DND-41 (cell line): ENCODE data around the gene RTP1.

Source experiments
- ATAC-seq: fragments of 200-7000 bp; cut with Tn5 transposase; 3 replicates; pipeline ENCODE4 v1.9.1; 2021; ENCODE audit warnings: low read depth; ENCODE audit not compliant: insufficient read depth
- DNase-seq: peaks from one replicate; pipeline ENCODE4 v3.0.0-alpha.2; 2020
- H2AFZ ChIP-seq: 2 replicates; pipeline ENCODE4 v1.6.0; 2012; ENCODE audit warnings: low read depth, low read length
- H3K27ac ChIP-seq: 2 replicates; pipeline ENCODE4 v1.5.1; 2012; ENCODE audit warnings: low read length, inconsistent platforms
- H3K27me3 ChIP-seq: fragments of 200-600 bp; sonication (generic); 2 replicates; pipeline ENCODE4 v1.6.0; 2012; ENCODE audit warnings: low read length, mild to moderate bottlenecking, inconsistent platforms; ENCODE audit not compliant: insufficient read depth, poor library complexity
- H3K36me3 ChIP-seq: 2 replicates; pipeline ENCODE4 v1.5.1; 2012; ENCODE audit warnings: low read length, inconsistent platforms; ENCODE audit not compliant: insufficient read depth
- H3K4me1 ChIP-seq: 2 replicates; pipeline ENCODE4 v1.5.1; 2012; ENCODE audit warnings: mild to moderate bottlenecking, low read length; ENCODE audit not compliant: insufficient read depth
- H3K4me2 ChIP-seq: 2 replicates; pipeline ENCODE4 v1.6.0; 2012; ENCODE audit warnings: mild to moderate bottlenecking, moderate library complexity, low read length, inconsistent platforms; ENCODE audit not compliant: insufficient read depth
- H3K4me3 ChIP-seq, 2 experiments: fragments of 200-600 bp in 1 of 2; shearing (Covaris generic) in 1 of 2; 2 replicates each; pipeline ENCODE4 v1.5.1; 2012 to 2016; ENCODE audit warnings: inconsistent platforms in 2 of 2, low read length in 2 of 2, mild to moderate bottlenecking in 2 of 2, low read depth in 1 of 2, moderate library complexity in 1 of 2
- H3K79me2 ChIP-seq: 2 replicates; pipeline ENCODE4 v1.6.0; 2012; ENCODE audit warnings: low read length, inconsistent platforms; ENCODE audit not compliant: insufficient read depth
- H3K9ac ChIP-seq: 2 replicates; pipeline ENCODE4 v1.6.0; 2012; ENCODE audit warnings: low read depth, mild to moderate bottlenecking, inconsistent platforms, low read length, moderate library complexity
- H3K9me3 ChIP-seq: 2 replicates; pipeline ENCODE4 v1.5.1; 2012; ENCODE audit warnings: low read length, moderate library complexity, mild to moderate bottlenecking, inconsistent platforms; ENCODE audit not compliant: insufficient read depth, severe bottlenecking
- H4K20me1 ChIP-seq: 2 replicates; pipeline ENCODE4 v1.6.0; 2012; ENCODE audit warnings: low read length; ENCODE audit not compliant: insufficient read depth
- CTCF ChIP-seq: IDR thresholded peaks from 2 replicates; pipeline ENCODE4 v1.5.1; 2012; ENCODE audit warnings: borderline replicate concordance, low read length, moderate library complexity, mild to moderate bottlenecking; ENCODE audit not compliant: poor library complexity, severe bottlenecking; ENCODE audit errors: extremely low read depth
- EZH2 ChIP-seq: IDR thresholded peaks from 3 replicates; pipeline ENCODE4 v1.6.1; 2012; ENCODE audit warnings: borderline replicate concordance, low read depth, mild to moderate bottlenecking, moderate library complexity, low read length, inconsistent platforms; ENCODE audit not compliant: severe bottlenecking

The RTP1 gene

GRCh38 chr3:187228740-187229139, 31.5 kb downstream of the RTP1 start:
- ATAC-seq (no peak), DNase-seq (no peak)
- Histone ChIP-seq H3K27ac (no peak overlapping the region), H3K27me3 (no peaks in the 10 kb centered on the region), H3K9ac (no peak overlapping the region), H3K4me2 (no peak overlapping the region), H2AFZ (no peak overlapping the region), H3K36me3 (no peaks in the 10 kb centered on the region), H3K4me1 (no peaks in the 10 kb centered on the region), H3K4me3 (no peak overlapping the region), H3K9me3 (no peaks in the 10 kb centered on the region), H4K20me1 (no peaks in the 10 kb centered on the region), H3K79me2 (no peaks in the 10 kb centered on the region)
- no peak for TF ChIP-seq EZH2
- TF ChIP-seq CTCF: no peak

- no peak overlapping the region for H3K27ac ChIP-seq
- no peak overlapping the region for H3K4me3 ChIP-seq
- no peaks in the 10 kb centered on the region for H3K79me2 ChIP-seq
- no peaks in the 10 kb centered on the region for H3K36me3 ChIP-seq
- ATAC-seq (no peak), DNase-seq (no peak)
- no peak overlapping the region for H3K9ac ChIP-seq
- H3K27me3 ChIP-seq: peaks cover 1% of the 10 kb centered on the region
- no peaks in the 10 kb centered on the region for H3K4me1 ChIP-seq
- no peak for TF ChIP-seq EZH2
- no peak for TF ChIP-seq CTCF
- no peak overlapping the region for H3K4me2 ChIP-seq
- no peaks in the 10 kb centered on the region for H4K20me1 ChIP-seq
- no peak overlapping the region for H2AFZ ChIP-seq
- H3K9me3 ChIP-seq: no peaks in the 10 kb centered on the region
Observed at GRCh38 chr3:187230011-187230410, 32.7 kb downstream of the RTP1 start.

- H3K27ac ChIP-seq: no peak overlapping the region
- H2AFZ ChIP-seq: no peak overlapping the region
- peaks cover 5% of the 10 kb centered on the region for H3K27me3 ChIP-seq
- TF ChIP-seq EZH2 (no peak), CTCF (no peak)
- no peaks in the 10 kb centered on the region for H3K4me1 ChIP-seq
- no peaks in the 10 kb centered on the region for H3K79me2 ChIP-seq
- H3K4me2 ChIP-seq: no peak overlapping the region
- no peak overlapping the region for H3K4me3 ChIP-seq
- ATAC-seq: no peak
- no peaks in the 10 kb centered on the region for H3K36me3 ChIP-seq
- H4K20me1 ChIP-seq: no peaks in the 10 kb centered on the region
- DNase-seq: no peak
- no peak overlapping the region for H3K9ac ChIP-seq
- no peaks in the 10 kb centered on the region for H3K9me3 ChIP-seq
Observed at GRCh38 chr3:187236962-187237361, 39.7 kb downstream of the RTP1 start.

- ATAC-seq (no peak), DNase-seq (no peak)
- TF ChIP-seq CTCF (no peak), EZH2 (no peak)
- Histone ChIP-seq H3K4me2 (no peak overlapping the region), H4K20me1 (no peaks in the 10 kb centered on the region), H3K4me3 (no peak overlapping the region), H3K9me3 (no peaks in the 10 kb centered on the region), H3K27me3 (peaks cover 5% of the 10 kb centered on the region), H3K9ac (no peak overlapping the region), H3K4me1 (no peaks in the 10 kb centered on the region), H2AFZ (no peak overlapping the region), H3K27ac (no peak overlapping the region), H3K36me3 (no peaks in the 10 kb centered on the region), H3K79me2 (no peaks in the 10 kb centered on the region)
Observed at GRCh38 chr3:187237741-187238140, 40.5 kb downstream of the RTP1 start.
